GM23248 (cell line): ENCODE data around the gene PRLHR. TPM values are rescaled to one million over a fixed set of nuclear protein-coding genes. Genes with fewer than 3 reads are reported as not detected.

Source experiments
- DNase-seq: peaks from one replicate; pipeline ENCODE4 v3.0.0-alpha.2; 2015
- H2AFZ ChIP-seq: fragments of 200-600 bp; sonication (generic); 2 replicates; pipeline ENCODE4 v1.6.1; 2016; ENCODE audit warnings: antibody characterized with exemption
- H3F3A ChIP-seq: fragments of 200-600 bp; sonication (generic); 2 replicates; pipeline ENCODE4 v1.6.1; 2016; ENCODE audit warnings: mild to moderate bottlenecking, antibody characterized with exemption, mixed run types; ENCODE audit not compliant: insufficient read depth
- H3K27ac ChIP-seq: fragments of 200-600 bp; sonication (generic); 2 replicates; pipeline ENCODE4 v1.5.1; 2016; ENCODE audit warnings: mild to moderate bottlenecking
- H3K27me3 ChIP-seq: fragments of 200-600 bp; sonication (generic); replicated peaks from 2 replicates; pipeline ENCODE4 v1.6.1; 2016; ENCODE audit warnings: mild to moderate bottlenecking; ENCODE audit not compliant: insufficient read depth
- H3K36me3 ChIP-seq: fragments of 200-600 bp; sonication (generic); 2 replicates; pipeline ENCODE4 v1.6.1; 2016; ENCODE audit warnings: low read depth, mild to moderate bottlenecking
- H3K4me1 ChIP-seq: fragments of 200-600 bp; sonication (generic); 2 replicates; pipeline ENCODE4 v1.6.1; 2016; ENCODE audit warnings: mild to moderate bottlenecking; ENCODE audit not compliant: insufficient read depth
- H3K4me2 ChIP-seq: fragments of 200-600 bp; sonication (generic); one replicate; pipeline ENCODE4 v1.6.1; 2016; ENCODE audit warnings: mild to moderate bottlenecking; ENCODE audit not compliant: unreplicated experiment
- H3K4me3 ChIP-seq: fragments of 200-600 bp; sonication (generic); 2 replicates; pipeline ENCODE4 v1.5.1; 2016; ENCODE audit warnings: mild to moderate bottlenecking
- H3K79me2 ChIP-seq: fragments of 200-600 bp; sonication (generic); 2 replicates; pipeline ENCODE4 v1.6.1; 2016; ENCODE audit warnings: mild to moderate bottlenecking; ENCODE audit not compliant: insufficient read depth
- H3K9ac ChIP-seq: fragments of 200-600 bp; sonication (generic); 2 replicates; pipeline ENCODE4 v1.6.1; 2016; ENCODE audit warnings: mild to moderate bottlenecking
- H3K9me2 ChIP-seq: fragments of 200-600 bp; sonication (generic); 2 replicates; pipeline ENCODE4 v1.6.1; 2016; ENCODE audit warnings: mixed run types, mild to moderate bottlenecking, moderate library complexity; ENCODE audit not compliant: insufficient read depth
- H3K9me3 ChIP-seq: fragments of 200-600 bp; sonication (generic); one replicate; pipeline ENCODE4 v1.6.1; 2017; ENCODE audit warnings: low read depth
- H4K20me1 ChIP-seq: fragments of 200-600 bp; sonication (generic); 2 replicates; pipeline ENCODE4 v1.6.0; 2016; ENCODE audit not compliant: insufficient read depth
- EZH2 ChIP-seq: fragments of 200-600 bp; sonication (generic); IDR thresholded peaks from 2 replicates; pipeline ENCODE4 v1.6.1; 2018; ENCODE audit warnings: antibody characterized with exemption, mild to moderate bottlenecking; ENCODE audit not compliant: insufficient read depth, poor library complexity, severe bottlenecking
- EZH2phosphoT487 ChIP-seq: fragments of 200-600 bp; sonication (generic); IDR thresholded peaks from 2 replicates; pipeline ENCODE4 v1.6.1; 2018; ENCODE audit warnings: antibody characterized with exemption, moderate library complexity, mild to moderate bottlenecking, low read depth; ENCODE audit not compliant: insufficient read depth
- WGBS, 2 experiments: methylation state at CpG; one replicate each; pipeline ENCODE4 v1.1.6; 2015 to 2017; ENCODE audit warnings: low lambda C conversion rate in 2 of 2, low coverage in 1 of 2; ENCODE audit errors: missing lambda C conversion rate in 2 of 2; 5-methylcytosine and 5-hydroxymethylcytosine counted together
- in situ Hi-C: fragments of 300-500 bp; cut with MboI; formaldehyde crosslinking; loops from 2 replicates; pipeline ENCODE4 v1.15.0; 2020
- polyA plus RNA-seq: library from polyadenylated mRNA; unstranded; fragments of >200 nt; fragmentation: Nextera tagmentation; extraction: Ambion mirVana; gene quantifications from 2 replicates; pipeline ENCODE4 v1.2.1, GENCODE V29; 2016
- total RNA-seq: library from RNA; depleted of rRNA; stranded (reverse); fragments of >200 nt; shearing (Covaris generic); gene quantifications from 2 replicates; pipeline ENCODE4 v1.2.3, GENCODE V29; 2014

Gene PRLHR
- total and polyA plus RNA-seq, 2 experiments from 2014 or later: not detected

- TF ChIP-seq EZH2phosphoT487: no peak
- TF ChIP-seq EZH2: no peak
- no peak overlapping the region for H3K4me3 ChIP-seq
- no peaks in the 10 kb centered on the region for H3K9me3 ChIP-seq
- H3K79me2 ChIP-seq: no peaks in the 10 kb centered on the region
- WGBS, 2 experiments: 56 to 57% methylated on average over 8 of the region's 8 CpGs
- H3K27ac ChIP-seq: no peak overlapping the region
- peak; percentile 88 for DNase-seq
- no peaks in the 10 kb centered on the region for H3F3A ChIP-seq
- H3K4me2 ChIP-seq: no peak overlapping the region
- H3K36me3 ChIP-seq: no peaks in the 10 kb centered on the region
- no peak overlapping the region for H3K9ac ChIP-seq
- no peaks in the 10 kb centered on the region for H3K27me3 ChIP-seq
- peaks cover 8% of the 10 kb centered on the region; the same call in 1 of the 2 replicates for H3K4me1 ChIP-seq
- H4K20me1 ChIP-seq: no peaks in the 10 kb centered on the region
- no peak overlapping the region for H2AFZ ChIP-seq
- in situ Hi-C loops: no loop called here
- H3K9me2 ChIP-seq: no peaks in the 10 kb centered on the region
These were observed 26.1 kb downstream of the PRLHR start for GRCh38 chr10:118569241-118569881.

- no peak overlapping the region for H3K27ac ChIP-seq
- no peaks in the 10 kb centered on the region for H3K79me2 ChIP-seq
- TF ChIP-seq EZH2phosphoT487 (no peak), EZH2 (no peak)
- 16% methylated on average over 10 of the region's 10 CpGs for WGBS, 2 experiments
- H3K9ac ChIP-seq: peak overlapping the region; percentile 41
- H3K4me2 ChIP-seq: peak overlapping the region; percentile 61
- no peaks in the 10 kb centered on the region for H3K9me2 ChIP-seq
- in situ Hi-C loops: no loop called here
- H3K4me3 ChIP-seq: peak overlapping the region; percentile 55
- no peaks in the 10 kb centered on the region for H3F3A ChIP-seq
- peaks cover 8% of the 10 kb centered on the region; the same call in 1 of the 2 replicates for H3K4me1 ChIP-seq
- H2AFZ ChIP-seq: peak overlapping the region; percentile 75
- H3K27me3 ChIP-seq: 0 out of 2 replicates have a peak, but pooled peaks cover 3% of the 10 kb centered on the region
- no peaks in the 10 kb centered on the region for H3K9me3 ChIP-seq
- H3K36me3 ChIP-seq: no peaks in the 10 kb centered on the region
- DNase-seq: peak; percentile 74
- H4K20me1 ChIP-seq: no peaks in the 10 kb centered on the region
These were observed 27.1 kb downstream of the PRLHR start for GRCh38 chr10:118568327-118568848.

GRCh38 chr10:118567701-118568248, 27.7 kb downstream of the PRLHR start:
- Histone ChIP-seq H3K4me3 (no peak overlapping the region), H3K9ac (no peak overlapping the region), H3F3A (no peaks in the 10 kb centered on the region), H3K27ac (no peak overlapping the region), H4K20me1 (no peaks in the 10 kb centered on the region), H3K9me3 (no peaks in the 10 kb centered on the region), H3K9me2 (no peaks in the 10 kb centered on the region), H3K27me3 (0 out of 2 replicates have a peak, but pooled peaks cover 4% of the 10 kb centered on the region), H3K4me1 (peaks cover 8% of the 10 kb centered on the region; the same call in 1 of the 2 replicates), H3K36me3 (no peaks in the 10 kb centered on the region), H2AFZ (no peak overlapping the region), H3K79me2 (no peaks in the 10 kb centered on the region), H3K4me2 (peak overlapping the region; percentile 61)
- WGBS, 2 experiments: 52 to 55% methylated on average over 11 of the region's 11 CpGs
- DNase-seq: no peak
- in situ Hi-C loops: no loop called here
- TF ChIP-seq EZH2 (no peak), EZH2phosphoT487 (no peak)

GRCh38 chr10:118566911-118567310, 28.5 kb downstream of the PRLHR start:
- no peaks in the 10 kb centered on the region for H3F3A ChIP-seq
- no peaks in the 10 kb centered on the region for H4K20me1 ChIP-seq
- H3K4me1 ChIP-seq: peaks cover 8% of the 10 kb centered on the region; the same call in 1 of the 2 replicates
- H3K27me3 ChIP-seq: 0 out of 2 replicates have a peak, but pooled peaks cover 6% of the 10 kb centered on the region
- TF ChIP-seq EZH2: no peak
- TF ChIP-seq EZH2phosphoT487: no peak
- no peaks in the 10 kb centered on the region for H3K9me2 ChIP-seq
- H3K79me2 ChIP-seq: no peaks in the 10 kb centered on the region
- H3K4me3 ChIP-seq: no peak overlapping the region
- H3K36me3 ChIP-seq: no peaks in the 10 kb centered on the region
- no peak overlapping the region for H3K9ac ChIP-seq
- in situ Hi-C loops: no loop called here
- DNase-seq: no peak
- H3K4me2 ChIP-seq: no peak overlapping the region
- H3K27ac ChIP-seq: no peak overlapping the region
- WGBS, 2 experiments: 70 to 76% methylated on average over 8 of the region's 8 CpGs
- H2AFZ ChIP-seq: no peak overlapping the region
- H3K9me3 ChIP-seq: no peaks in the 10 kb centered on the region
